Measurements from ENCODE around the gene REEP1. TPM values are rescaled to one million over a fixed set of nuclear protein-coding genes. Genes with fewer than 3 reads are reported as not detected.

Gene REEP1
- total and polyA plus RNA-seq, 2 of the 8 experiments (the other 6 are each of a cell fraction or from before 2014, with no cell fraction given): 0.74 to 1.5 TPM

- Histone ChIP-seq H2BK20ac (ENCODE audit: low read length) (no peak overlapping the region), H3K4ac (replicated peaks; ENCODE audit: insufficient read length, low read depth, low read length) (no peak overlapping the region), H2AK5ac (ENCODE audit: low read depth, low read length) (no peak overlapping the region), H4K91ac (replicated peaks; ENCODE audit: insufficient read length, low read length) (no peak overlapping the region), H4K20me1 (replicated peaks in 1 of 2; ENCODE audit: control insufficient read depth in 1 of 2, insufficient read depth in 2 of 2, low read length in 2 of 2) (no peaks in the 10 kb centered on the region), H4K5ac (ENCODE audit: insufficient read length, low read depth, low read length) (peak overlapping the region; percentile 82), H2BK12ac (ENCODE audit: low read depth, low read length) (no peak overlapping the region; the same call in 1 of the 2 replicates), H3K4me2 (ENCODE audit: insufficient read depth in 1 of 2, low read depth in 2 of 2, low read length in 2 of 2) (peak overlapping the region; percentile 46 to 64), H3K9me3 (ENCODE audit: insufficient read depth in 2 of 2, low read depth in 1 of 2, low read length in 1 of 2) (no peaks in the 10 kb centered on the region), H2BK15ac (ENCODE audit: low read length) (0 out of 2 replicates have a peak overlapping the region, but pooled peaks have one; percentile 46), H3K14ac (ENCODE audit: insufficient read length) (no peak overlapping the region), H3K79me1 (ENCODE audit: low read depth, low read length) (peaks cover 9% of the 10 kb centered on the region), H2BK120ac (replicated peaks; ENCODE audit: low read depth, low read length) (no peak overlapping the region), H3K36me3 (ENCODE audit: control insufficient read depth in 2 of 4, insufficient read depth in 4 of 4, low read length in 3 of 4) (no peaks in the 10 kb centered on the region), H3K4me1 (replicated peaks in 1 of 4; ENCODE audit: control insufficient read depth in 3 of 4, insufficient read depth in 4 of 4, low read length in 3 of 4) (peaks cover 0 to 6% (median 2%) of the 10 kb centered on the region in 4 experiments; a peak in 3 of 7 replicates), H3K56ac (replicated peaks; ENCODE audit: insufficient read length, low read depth, low read length) (no peak overlapping the region), H3K27me3 (replicated peaks in 1 of 4; ENCODE audit: control insufficient read depth in 3 of 4, extremely low read depth in 1 of 4, insufficient read depth in 3 of 4, low read length in 3 of 4) (no peaks in the 10 kb centered on the region), H3K23me2 (ENCODE audit: low read depth, low read length) (peaks cover 4% of the 10 kb centered on the region), H2AFZ (ENCODE audit: low read length) (0 out of 2 replicates have a peak overlapping the region, but pooled peaks have one; percentile 87), H3K9ac (replicated peaks in 1 of 4; ENCODE audit: extremely low read depth in 1 of 4, low read depth in 3 of 4, low read length in 3 of 4) (peak overlapping the region; percentile 82 to 99 (median 86)), H3K27ac (ENCODE audit: low read depth, low read length) (no peak overlapping the region; the same call in 1 of the 2 replicates), H3K79me2 (ENCODE audit: control insufficient read depth in 1 of 2, insufficient read depth in 2 of 2, low read length in 2 of 2) (peaks cover 0 to 39% of the 10 kb centered on the region in 2 experiments), H2BK5ac (ENCODE audit: low read depth, low read length) (no peak overlapping the region), H3K18ac (ENCODE audit: extremely low read depth, low read length) (no peak overlapping the region), H3K23ac (ENCODE audit: insufficient read length) (no peak overlapping the region), H3K4me3 (ENCODE audit: extremely low read depth in 1 of 4, insufficient read depth in 2 of 4, low read depth in 3 of 4, low read length in 4 of 4) (peak overlapping the region; percentile 81 to 99 (median 90)), H4K8ac (ENCODE audit: extremely low read depth, insufficient read depth, low read length) (peak overlapping the region; percentile 19; the same call in 1 of the 2 replicates)
- ChIA-PET CTCF (ENCODE audit: partially characterized antibody) (interaction anchor here (0.5 to 2.0 kb wide), 2 partner anchors 43 to 172 kb away, joined by 3 to 13 read pairs; no protein-coding TSS in a partner anchor), POLR2A (ENCODE audit: partially characterized antibody) (interaction anchor here (0.7 to 1.5 kb wide), 4 partner anchors 11 to 241 kb away, joined by 3 to 6 read pairs (median 4); partner anchors contain the start of gene KDM3A)
- no peak for FAIRE-seq
- 14% methylated on average over 8 of the region's 8 CpGs; no CpG with 5 or more reads in 1 of the 2 experiments for WGBS, 2 experiments (ENCODE audit: extremely low coverage in 1 of 2, insufficient coverage in 1 of 2, insufficient read length in 1 of 2, insufficient replicate concordance in 2 of 2, low coverage in 1 of 2, low lambda C conversion rate in 2 of 2, missing lambda C conversion rate in 1 of 2)
- DNase-seq (ENCODE audit: low read depth in 1 of 2, low spot score in 2 of 2): no peak
- TF ChIP-seq ZNF274 (IDR thresholded peaks at IDR 0.05; ENCODE audit: borderline replicate concordance, extremely low read depth, low read length): no peak
- no peak for TF ChIP-seq CBX8 (IDR thresholded peaks at IDR 0.05; ENCODE audit: borderline replicate concordance, low read depth, low read length)
- TF ChIP-seq RBBP5 (IDR thresholded peaks at IDR 0.05; ENCODE audit: borderline replicate concordance, low read depth, low read length): no peak
- no peak for TF ChIP-seq HDAC6 (IDR thresholded peaks at IDR 0.05; ENCODE audit: low read depth, low read length)
- no peak for TF ChIP-seq CHD1 (IDR thresholded peaks at IDR 0.05; ENCODE audit: low read depth, low read length)
- TF ChIP-seq NANOG (IDR thresholded peaks at IDR 0.05; ENCODE audit: insufficient read depth, low read depth, low read length, poor library complexity, severe bottlenecking): no peak
These were observed 137.6 kb downstream of the REEP1 start for GRCh38 chr2:86199834-86200177.

All from H1 (cell line).